BJ (cell line): ENCODE data around the gene SELENOF. TPM values are rescaled to one million over a fixed set of nuclear protein-coding genes. Genes with fewer than 3 reads are reported as not detected.

Experiments used
- CTCF ChIA-PET: fragments of 350-600 bp; formaldehyde crosslinking; extraction: SDS; loops from one replicate; lab custom pipeline; 2021; ENCODE audit warnings: antibody characterized with exemption, inconsistent platforms; lab: Yijun Ruan, JAX
- POLR2A ChIA-PET: fragments of 300-600 bp; sonication (Branson Sonifier 250); formaldehyde crosslinking; extraction: SDS; loops from one replicate; lab custom pipeline; 2021; ENCODE audit warnings: antibody characterized with exemption; lab: Charles Lee
- DNase-seq: peaks from one replicate; pipeline ENCODE4 v3.0.0-alpha.2; 2011; ENCODE audit warnings: low read depth
- H3K27me3 ChIP-seq: 2 replicates; pipeline ENCODE4 v1.6.0; 2011; ENCODE audit warnings: low read length; ENCODE audit not compliant: control insufficient read depth, insufficient read depth
- H3K36me3 ChIP-seq: 2 replicates; pipeline ENCODE4 v1.5.1; 2011; ENCODE audit warnings: low read length; ENCODE audit not compliant: control insufficient read depth, insufficient read depth
- H3K4me3 ChIP-seq: 2 replicates; pipeline ENCODE4 v1.5.1; 2011; ENCODE audit warnings: low read depth, mild to moderate bottlenecking, control low read depth, low read length
- polyA plus RNA-seq: library from polyadenylated mRNA; depleted of rRNA; stranded (reverse); fragments of >200 nt; gene quantifications from 2 replicates; pipeline ENCODE4 v1.2.3, GENCODE V29; 2011
- TF ChIP-seq, protein P1 (sequence below): IDR thresholded peaks from 2 replicates; pipeline ENCODE4 v1.5.1; 2011; ENCODE audit warnings: low read depth, mild to moderate bottlenecking, control low read depth, inconsistent platforms, low read length, moderate library complexity; ENCODE audit not compliant: insufficient read depth

SELENOF gene
- polyA plus RNA-seq, 1 experiment, result 115 TPM

DNA sequence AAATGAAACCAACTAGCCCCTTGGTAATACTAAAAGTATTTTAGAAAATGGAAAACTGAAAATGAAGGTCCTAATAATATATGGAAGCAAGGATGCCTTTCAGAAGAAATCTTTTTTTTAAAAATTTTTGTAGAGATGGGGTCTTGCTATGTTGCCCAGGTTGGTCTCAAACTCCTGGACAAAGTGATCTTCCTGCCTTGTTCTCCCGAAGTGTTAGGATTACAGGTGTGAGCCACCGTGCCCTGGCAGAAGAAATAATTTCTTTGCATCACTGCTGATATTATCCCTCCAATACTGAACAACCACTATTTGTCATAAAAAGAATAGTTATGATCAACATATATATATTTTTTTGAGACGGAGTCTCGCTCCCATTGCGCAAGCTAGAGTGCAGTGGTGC lies 25.6 kb downstream of the SELENOF start:
- Histone ChIP-seq H3K36me3 (no peaks in the 10 kb centered on the region), H3K4me3 (no peak overlapping the region), H3K27me3 (no peaks in the 10 kb centered on the region)
- ChIA-PET CTCF (interaction anchor here (0.8 kb wide), 1 partner anchor 13 kb away, joined by 3 read pairs; no protein-coding TSS in a partner anchor), POLR2A (no interaction called here)
- TF ChIP-seq, protein P1, sequence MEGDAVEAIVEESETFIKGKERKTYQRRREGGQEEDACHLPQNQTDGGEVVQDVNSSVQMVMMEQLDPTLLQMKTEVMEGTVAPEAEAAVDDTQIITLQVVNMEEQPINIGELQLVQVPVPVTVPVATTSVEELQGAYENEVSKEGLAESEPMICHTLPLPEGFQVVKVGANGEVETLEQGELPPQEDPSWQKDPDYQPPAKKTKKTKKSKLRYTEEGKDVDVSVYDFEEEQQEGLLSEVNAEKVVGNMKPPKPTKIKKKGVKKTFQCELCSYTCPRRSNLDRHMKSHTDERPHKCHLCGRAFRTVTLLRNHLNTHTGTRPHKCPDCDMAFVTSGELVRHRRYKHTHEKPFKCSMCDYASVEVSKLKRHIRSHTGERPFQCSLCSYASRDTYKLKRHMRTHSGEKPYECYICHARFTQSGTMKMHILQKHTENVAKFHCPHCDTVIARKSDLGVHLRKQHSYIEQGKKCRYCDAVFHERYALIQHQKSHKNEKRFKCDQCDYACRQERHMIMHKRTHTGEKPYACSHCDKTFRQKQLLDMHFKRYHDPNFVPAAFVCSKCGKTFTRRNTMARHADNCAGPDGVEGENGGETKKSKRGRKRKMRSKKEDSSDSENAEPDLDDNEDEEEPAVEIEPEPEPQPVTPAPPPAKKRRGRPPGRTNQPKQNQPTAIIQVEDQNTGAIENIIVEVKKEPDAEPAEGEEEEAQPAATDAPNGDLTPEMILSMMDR, result no peak
- DNase-seq, result no peak

DNA sequence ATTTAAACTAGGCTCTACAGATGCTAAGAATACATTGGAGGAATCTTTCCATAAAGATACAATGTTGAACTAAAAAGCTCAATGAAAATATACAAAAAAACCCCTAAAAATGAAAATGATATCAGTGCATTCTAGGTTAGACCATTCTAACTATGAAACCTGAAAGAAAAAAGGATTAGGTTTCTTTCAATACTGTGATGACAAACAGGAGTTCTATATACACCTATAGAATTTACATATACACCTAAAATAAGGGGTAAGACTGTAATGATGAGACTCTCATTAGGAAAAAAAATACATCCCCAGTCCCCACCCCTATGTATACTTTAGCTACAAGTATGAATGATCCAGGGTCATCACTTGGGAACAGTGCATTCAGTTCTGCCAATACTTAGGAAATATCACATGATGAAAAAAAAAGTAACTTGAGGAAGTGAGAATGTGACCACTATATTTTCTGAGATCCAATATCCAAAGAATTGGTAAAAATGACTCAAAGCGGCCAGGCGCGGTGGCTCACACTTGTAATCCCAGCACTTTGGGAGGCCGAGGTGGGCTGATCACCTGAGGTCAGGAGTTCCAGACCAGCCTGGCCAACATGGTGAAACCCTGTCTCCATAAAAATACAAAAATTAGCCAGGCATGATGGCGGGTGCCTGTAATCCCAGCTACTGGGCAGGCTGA lies 26.3 kb downstream of the SELENOF start:
- Histone ChIP-seq H3K4me3 (no peak overlapping the region), H3K36me3 (no peaks in the 10 kb centered on the region), H3K27me3 (no peaks in the 10 kb centered on the region)
- no peak for DNase-seq
- TF ChIP-seq, protein P1, result no peak
- POLR2A ChIA-PET, result no interaction called here
- CTCF ChIA-PET, result no interaction called here

DNA sequence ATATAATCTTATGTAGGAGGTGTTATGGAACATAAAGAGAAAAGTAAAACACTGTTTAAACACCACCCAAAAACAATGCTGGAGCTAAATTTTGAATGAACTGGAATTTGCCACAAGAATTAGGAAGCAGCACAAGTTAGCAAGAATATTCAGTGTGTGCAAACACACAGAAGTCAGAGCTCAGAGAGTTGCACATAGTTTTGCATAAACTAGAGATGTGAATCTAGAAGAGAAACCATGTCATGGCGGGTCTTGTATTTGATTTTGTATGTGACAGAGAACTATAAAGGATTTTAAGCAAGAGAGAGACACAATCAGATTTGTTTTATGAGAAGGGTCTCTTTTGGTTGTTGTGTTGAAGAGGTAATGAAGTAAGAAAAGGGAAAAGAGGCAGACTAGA lies 38.2 kb downstream of the SELENOF start:
- Histone ChIP-seq H3K27me3 (no peaks in the 10 kb centered on the region), H3K36me3 (no peaks in the 10 kb centered on the region), H3K4me3 (no peak overlapping the region)
- TF ChIP-seq, protein P1, result no peak
- ChIA-PET CTCF (no interaction called here), POLR2A (no interaction called here)
- DNase-seq, result no peak

DNA sequence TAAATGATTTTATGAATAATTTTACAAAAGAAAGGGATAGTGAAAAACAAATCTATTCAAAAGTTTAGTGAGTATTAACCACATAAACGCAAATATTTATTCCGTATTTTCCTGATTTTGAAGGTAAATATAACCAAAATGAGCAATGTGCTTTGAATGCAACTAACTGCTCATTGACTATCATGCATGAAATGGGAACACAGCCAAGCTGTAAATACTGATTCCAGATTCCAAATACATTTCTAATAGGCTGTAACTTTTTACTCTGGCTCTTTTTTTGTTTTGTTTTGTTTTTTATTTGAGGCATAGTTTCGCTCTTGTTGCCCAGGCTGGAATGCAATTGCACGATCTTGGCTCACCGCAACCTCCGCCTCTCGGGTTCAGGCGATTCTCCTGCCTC lies 41.8 kb downstream of the SELENOF start:
- CTCF ChIA-PET, result interaction anchor here (1.0 to 1.1 kb wide), 2 partner anchors 11 to 22 kb away, joined by 3 to 4 read pairs; no protein-coding TSS in a partner anchor
- POLR2A ChIA-PET, result no interaction called here
- no peaks in the 10 kb centered on the region for H3K27me3 ChIP-seq
- TF ChIP-seq, protein P1, result no peak
- no peak overlapping the region for H3K4me3 ChIP-seq
- DNase-seq, result no peak
- no peaks in the 10 kb centered on the region for H3K36me3 ChIP-seq

DNA sequence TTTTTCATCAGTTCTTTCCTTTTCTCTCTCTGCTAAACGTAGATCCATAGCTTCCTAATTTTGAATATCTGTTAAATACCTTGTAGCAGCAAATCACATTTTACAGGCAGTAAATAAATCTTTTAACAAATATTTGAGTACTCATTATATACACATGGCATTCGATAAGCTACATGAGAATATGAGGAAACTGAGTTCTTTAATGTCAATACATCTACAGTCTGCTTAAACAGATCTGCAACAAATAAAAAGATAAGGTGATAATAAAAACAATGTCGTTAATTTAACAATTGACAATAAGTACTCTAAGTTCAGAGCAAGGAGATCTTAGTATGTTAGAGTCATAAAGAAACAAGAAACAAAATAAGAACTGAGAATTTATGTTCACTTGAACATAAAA lies 42.9 kb downstream of the SELENOF start:
- no peaks in the 10 kb centered on the region for H3K36me3 ChIP-seq
- no peaks in the 10 kb centered on the region for H3K27me3 ChIP-seq
- ChIA-PET CTCF (no interaction called here), POLR2A (no interaction called here)
- TF ChIP-seq, protein P1, result no peak
- no peak for DNase-seq
- no peak overlapping the region for H3K4me3 ChIP-seq
